ENCODE results near the gene DOCK8.

The DOCK8 gene

GRCh38 chr9:462606-463005 is 247.9 kb downstream of the DOCK8 start:
- no peak for DNase-seq (ENCODE audit: low spot score)

GRCh38 chr9:463455-464171 is 248.9 kb downstream of the DOCK8 start:
- no peak for DNase-seq (ENCODE audit: low spot score)

- no peak for DNase-seq (ENCODE audit: low spot score)
Measured at GRCh38 chr9:466747-467146, 252.1 kb downstream of the DOCK8 start.

GRCh38 chr9:468766-469426 is 254.2 kb downstream of the DOCK8 start:
- DNase-seq (ENCODE audit: low spot score): peak; percentile 63

- DNase-seq (ENCODE audit: low spot score): peak; percentile 93
Measured at GRCh38 chr9:469672-470551, 255.2 kb downstream of the DOCK8 start.

- DNase-seq (ENCODE audit: low spot score): peak; percentile 16
Measured at GRCh38 chr9:470552-471194, 256.0 kb downstream of the DOCK8 start.

- no peak for DNase-seq (ENCODE audit: low spot score)
Measured at GRCh38 chr9:471320-471719, 256.7 kb downstream of the DOCK8 start.

- DNase-seq (ENCODE audit: low spot score): no peak
Measured at GRCh38 chr9:472479-473075, 257.9 kb downstream of the DOCK8 start.

GRCh38 chr9:477193-477592 is 262.5 kb downstream of the DOCK8 start:
- no peak for DNase-seq (ENCODE audit: low spot score)

- DNase-seq (ENCODE audit: low spot score): no peak
Measured at GRCh38 chr9:479304-479970, 264.8 kb downstream of the DOCK8 start.

- DNase-seq (ENCODE audit: low spot score): no peak
Measured at GRCh38 chr9:479971-480350, 265.3 kb downstream of the DOCK8 start.

- DNase-seq (ENCODE audit: low spot score): no peak
Measured at GRCh38 chr9:482739-483138, 268.1 kb downstream of the DOCK8 start.

- no peak for DNase-seq (ENCODE audit: low spot score)
Measured at GRCh38 chr9:486156-486555, 271.5 kb downstream of the DOCK8 start.

- DNase-seq (ENCODE audit: low spot score): no peak
Measured at GRCh38 chr9:487429-487828, 272.8 kb downstream of the DOCK8 start.

GRCh38 chr9:488448-488847 is 273.8 kb downstream of the DOCK8 start:
- DNase-seq (ENCODE audit: low spot score): no peak

- no peak for DNase-seq (ENCODE audit: low spot score)
Measured at GRCh38 chr9:489198-490197, 274.8 kb downstream of the DOCK8 start.

- no peak for DNase-seq (ENCODE audit: low spot score)
Measured at GRCh38 chr9:494764-495163, 280.1 kb downstream of the DOCK8 start.

GRCh38 chr9:495739-496138 is 281.1 kb downstream of the DOCK8 start:
- no peak for DNase-seq (ENCODE audit: low spot score)

- DNase-seq (ENCODE audit: low spot score): no peak
Measured at GRCh38 chr9:503326-503725, 288.7 kb downstream of the DOCK8 start.

Measured in NAMALWA (cell line).